IMR-90 (cell line): Measurements from ENCODE around the gene PDXK. TPM values are rescaled to one million over a fixed set of nuclear protein-coding genes. Genes with fewer than 3 reads are reported as not detected.
A peak's percentile ranks its signal among the peaks of the same experiment; 100 is the strongest.

Experiments
- ATAC-seq: fragments of 200-7000 bp; cut with Tn5 transposase; 2 replicates; pipeline ENCODE4 v1.9.1; 2020; ENCODE audit warnings: low read depth, mild to moderate bottlenecking, moderate library complexity
- BruUV-seq: library from RNA; stranded (reverse); fragments of 400-500 nt; replicated peaks from 2 replicates; lab custom pipeline; 2021; lab: Mats Ljungman, UMichigan
- CTCF ChIA-PET: fragments of 300-600 bp; formaldehyde crosslinking; extraction: SDS; loops from one replicate; lab custom pipeline; 2021; ENCODE audit warnings: antibody characterized with exemption; lab: Yijun Ruan, JAX
- POLR2A ChIA-PET: fragments of 300-600 bp; sonication (Branson Sonifier 250); formaldehyde crosslinking; loops from one replicate; lab custom pipeline; 2022; ENCODE audit warnings: antibody characterized with exemption; ENCODE audit not compliant: unreplicated experiment; lab: Charles Lee
- DNase-seq: peaks from one replicate; pipeline ENCODE4 v3.0.0; 2013
- H2AFZ ChIP-seq: replicated peaks from 2 replicates; pipeline ENCODE3; 2013; ENCODE audit warnings: low read length, mild to moderate bottlenecking; ENCODE audit not compliant: poor library complexity
- H2AK5ac ChIP-seq: 2 replicates; pipeline ENCODE4 v1.6.1; 2013; ENCODE audit warnings: low read depth, low read length, inconsistent platforms
- H2AK9ac ChIP-seq: replicated peaks from 2 replicates; pipeline ENCODE3; 2013; ENCODE audit warnings: mild to moderate bottlenecking, low read depth, low read length, moderate library complexity; ENCODE audit not compliant: poor library complexity
- H2BK120ac ChIP-seq: 2 replicates; pipeline ENCODE4 v1.6.1; 2013; ENCODE audit warnings: low read depth, low read length, inconsistent platforms
- H2BK15ac ChIP-seq: 3 replicates; pipeline ENCODE4 v1.6.1; 2013; ENCODE audit warnings: low read depth, low read length, inconsistent platforms
- H2BK20ac ChIP-seq: 2 replicates; pipeline ENCODE4 v1.6.1; 2013; ENCODE audit warnings: low read depth, mild to moderate bottlenecking, inconsistent platforms, low read length, moderate library complexity
- H2BK5ac ChIP-seq: 2 replicates; pipeline ENCODE4 v1.6.1; 2013; ENCODE audit warnings: mild to moderate bottlenecking, low read depth, low read length, inconsistent platforms; ENCODE audit not compliant: poor library complexity, severe bottlenecking
- H3K14ac ChIP-seq: replicated peaks from 2 replicates; pipeline ENCODE4 v1.6.1; 2013; ENCODE audit warnings: low read depth, low read length, inconsistent platforms
- H3K18ac ChIP-seq: 2 replicates; pipeline ENCODE4 v1.6.1; 2013; ENCODE audit warnings: low read depth, low read length, control low read depth
- H3K23ac ChIP-seq: 2 replicates; pipeline ENCODE4 v1.6.1; 2013; ENCODE audit warnings: low read depth, low read length, inconsistent platforms
- H3K27ac ChIP-seq: 2 replicates; pipeline ENCODE4 v1.5.1; 2013; ENCODE audit warnings: mild to moderate bottlenecking, control low read depth, low read length; ENCODE audit not compliant: insufficient read depth
- H3K27me3 ChIP-seq: 2 replicates; pipeline ENCODE4 v1.6.1; 2013; ENCODE audit warnings: low read length; ENCODE audit not compliant: control insufficient read depth, insufficient read depth
- H3K36me3 ChIP-seq: 2 replicates; pipeline ENCODE4 v1.6.1; 2013; ENCODE audit warnings: low read length, mixed read lengths; ENCODE audit not compliant: control insufficient read depth, insufficient read depth
- H3K4ac ChIP-seq: 2 replicates; pipeline ENCODE4 v1.6.1; 2013; ENCODE audit warnings: low read depth, low read length, inconsistent platforms
- H3K4me1 ChIP-seq: 2 replicates; pipeline ENCODE4 v1.6.1; 2013; ENCODE audit warnings: low read length, mixed read lengths; ENCODE audit not compliant: control insufficient read depth, insufficient read depth
- H3K4me2 ChIP-seq: 2 replicates; pipeline ENCODE4 v1.6.1; 2013; ENCODE audit warnings: low read depth, mild to moderate bottlenecking, control low read depth, low read length, moderate library complexity
- H3K4me3 ChIP-seq: 2 replicates; pipeline ENCODE4 v1.5.1; 2013; ENCODE audit warnings: low read depth, mild to moderate bottlenecking, control low read depth, low read length, moderate library complexity; ENCODE audit not compliant: insufficient read depth
- H3K56ac ChIP-seq: 2 replicates; pipeline ENCODE4 v1.6.1; 2013; ENCODE audit warnings: low read length, inconsistent platforms; ENCODE audit not compliant: insufficient read depth; ENCODE audit errors: extremely low read depth
- H3K79me1 ChIP-seq, 2 experiments: 2 replicates each; pipeline ENCODE4 v1.6.1; 2013; ENCODE audit warnings: low read length in 2 of 2, inconsistent platforms in 1 of 2, low read depth in 1 of 2
- H3K9ac ChIP-seq: 2 replicates; pipeline ENCODE4 v1.6.1; 2013; ENCODE audit warnings: low read depth, low read length, control low read depth
- H3K9me1 ChIP-seq: 2 replicates; pipeline ENCODE4 v1.6.1; 2013; ENCODE audit warnings: low read length, inconsistent platforms; ENCODE audit not compliant: insufficient read depth
- H3K9me3 ChIP-seq: 2 replicates; pipeline ENCODE4 v1.6.1; 2013; ENCODE audit warnings: low read length; ENCODE audit not compliant: control insufficient read depth, insufficient read depth
- H4K20me1 ChIP-seq: 2 replicates; pipeline ENCODE4 v1.6.1; 2013; ENCODE audit warnings: low read length, inconsistent platforms; ENCODE audit not compliant: insufficient read depth
- H4K5ac ChIP-seq: 2 replicates; pipeline ENCODE4 v1.6.1; 2013; ENCODE audit warnings: mild to moderate bottlenecking, low read depth, low read length, control low read depth
- H4K8ac ChIP-seq, 2 experiments: 2 replicates each; pipeline ENCODE4 v1.6.1; 2013; ENCODE audit warnings: low read depth in 2 of 2, low read length in 2 of 2, control low read depth in 1 of 2, inconsistent platforms in 1 of 2
- H4K91ac ChIP-seq: 2 replicates; pipeline ENCODE4 v1.6.1; 2013; ENCODE audit warnings: low read depth, low read length, inconsistent platforms; ENCODE audit not compliant: insufficient read depth
- BHLHE40 ChIP-seq: fragments of 150-350 bp; IDR thresholded peaks from 2 replicates; pipeline ENCODE4 v1.6.1; 2016; ENCODE audit warnings: mild to moderate bottlenecking, low read depth, low read length
- CEBPB ChIP-seq: IDR thresholded peaks from 2 replicates; pipeline ENCODE4 v1.6.1; 2012; ENCODE audit warnings: low read depth, low read length, improper control_type of control experiment
- CHD1 ChIP-seq: IDR thresholded peaks from 2 replicates; pipeline ENCODE4 v1.6.1; 2012; ENCODE audit warnings: low read depth, low read length, improper control_type of control experiment
- CTCF ChIP-seq: conservative IDR thresholded peaks from 2 replicates; pipeline ENCODE4 v1.5.1; 2012; ENCODE audit warnings: mild to moderate bottlenecking, low read depth, low read length, improper control_type of control experiment
- ELK1 ChIP-seq: fragments of 150-350 bp; IDR thresholded peaks from 2 replicates; pipeline ENCODE4 v1.6.1; 2016; ENCODE audit warnings: low read depth, mild to moderate bottlenecking, low read length, moderate library complexity, borderline replicate concordance
- FOS ChIP-seq: fragments of 150-350 bp; IDR thresholded peaks from 2 replicates; pipeline ENCODE4 v1.6.1; 2016; ENCODE audit warnings: low read depth, low read length
- MAZ ChIP-seq: IDR thresholded peaks from 2 replicates; pipeline ENCODE4 v1.6.1; 2012; ENCODE audit warnings: low read depth, mild to moderate bottlenecking, low read length, improper control_type of control experiment, moderate library complexity, borderline replicate concordance
- MXI1 ChIP-seq: IDR thresholded peaks from 2 replicates; pipeline ENCODE4 v1.6.1; 2012; ENCODE audit warnings: low read depth, mild to moderate bottlenecking, low read length, moderate library complexity, borderline replicate concordance
- POLR2A ChIP-seq: IDR thresholded peaks from 2 replicates; pipeline ENCODE4 v1.6.1; 2012; ENCODE audit warnings: mild to moderate bottlenecking, low read depth, low read length
- RAD21 ChIP-seq: IDR thresholded peaks from 2 replicates; pipeline ENCODE4 v1.6.1; 2012; ENCODE audit warnings: low read length, improper control_type of control experiment
- RCOR1 ChIP-seq: IDR thresholded peaks from 2 replicates; pipeline ENCODE4 v1.6.1; 2012; ENCODE audit warnings: mild to moderate bottlenecking, low read length, improper control_type of control experiment; ENCODE audit not compliant: insufficient replicate concordance
- SMC3 ChIP-seq: fragments of 150-350 bp; IDR thresholded peaks from 2 replicates; pipeline ENCODE4 v1.6.1; 2016; ENCODE audit warnings: low read depth, mild to moderate bottlenecking, antibody characterized with exemption, low read length, moderate library complexity
- USF2 ChIP-seq: fragments of 150-350 bp; IDR thresholded peaks from 2 replicates; pipeline ENCODE4 v1.6.1; 2017; ENCODE audit warnings: mild to moderate bottlenecking, antibody characterized with exemption, low read length, low read depth
- WGBS, 2 experiments: methylation state at CpG; one replicate each; pipeline versions ENCODE4 v1.1.5 to v1.1.7; 2013; ENCODE audit warnings: missing lambda C conversion rate in 2 of 2; ENCODE audit not compliant: insufficient read length in 1 of 2; ENCODE audit errors: extremely low coverage in 2 of 2; 5-methylcytosine and 5-hydroxymethylcytosine counted together
- dilution Hi-C: fragments of 300-500 bp; cut with HindIII; formaldehyde crosslinking; loops from one replicate; pipeline ENCODE4 v1.14.3; 2018; ENCODE audit warnings: low sequenced_read_pairs; ENCODE audit not compliant: unreplicated experiment
- in situ Hi-C: fragments of 300-500 bp; cut with MboI; formaldehyde crosslinking; loops from 3 replicates; pipeline ENCODE4 v1.14.3; 2019; ENCODE audit warnings: low sequenced_read_pairs, inconsistent platforms, mixed read lengths
- intact Hi-C: fragments of 100-400 bp; cut with micrococcal nuclease; formaldehyde crosslinking; loops from 2 replicates; pipeline ENCODE4 v1.10.0; 2022
- polyA plus RNA-seq, 3 experiments: library from polyadenylated mRNA; depleted of rRNA; stranded (reverse); fragments of >200 nt; gene quantifications; 2 replicates each; pipeline ENCODE4 v1.2.3, GENCODE V29; 2012; ENCODE audit warnings: low replicate concordance in 1 of 3
- total RNA-seq: library from RNA; depleted of rRNA; stranded (reverse); fragments of >200 nt; gene quantifications from 2 replicates; pipeline ENCODE4 v1.2.3, GENCODE V29; 2012

The PDXK gene
- total and polyA plus RNA-seq, 2 of the 4 experiments (the other 2 are of a cell fraction) = 155 to 312 TPM

GRCh38 chr21:43717967-43718871 lies 710 bp upstream of the PDXK start:
- Histone ChIP-seq H3K14ac (no peak overlapping the region), H3K4me1 (peaks cover 17% of the 10 kb centered on the region), H3K4me2 (peak overlapping the region; percentile 62), H2AK5ac (peak overlapping the region; percentile 28), H3K56ac (no peak overlapping the region; the same call in 1 of the 2 replicates), H3K18ac (no peak overlapping the region), H4K8ac (peak overlapping the region; percentile 61 to 92; a peak in 2 of 4 replicates), H3K4me3 (peak overlapping the region; percentile 98), H3K36me3 (peaks cover 3% of the 10 kb centered on the region), H2BK20ac (no peak overlapping the region), H3K23ac (no peak overlapping the region), H3K9ac (peak overlapping the region; percentile 67), H4K5ac (no peak overlapping the region), H2BK15ac (no peak overlapping the region), H2BK5ac (peak overlapping the region; percentile 1), H3K27ac (peak overlapping the region; percentile 32; the same call in 1 of the 2 replicates), H4K91ac (no peak overlapping the region), H2AK9ac (peak overlapping the region; percentile 94), H3K9me3 (no peaks in the 10 kb centered on the region), H2AFZ (peak overlapping the region; percentile 96), H3K9me1 (peaks cover 14% of the 10 kb centered on the region; the same call in 1 of the 2 replicates), H3K4ac (no peak overlapping the region; the same call in 1 of the 2 replicates), H3K79me1 (peaks cover 8 to 33% of the 10 kb centered on the region in 2 experiments; a peak in 3 of 4 replicates), H2BK120ac (no peak overlapping the region), H3K27me3 (no peaks in the 10 kb centered on the region), H4K20me1 (peaks cover 31% of the 10 kb centered on the region)
- ChIA-PET CTCF (no interaction called here), POLR2A (interaction anchor here (0.6 kb wide), 1 partner anchor 27 kb away, joined by 4 read pairs; no protein-coding TSS in a partner anchor)
- intact Hi-C loops (no loop called here), dilution Hi-C loops (no loop called here), in situ Hi-C loops (no loop called here)
- no TSS peak for BruUV-seq
- ATAC-seq = peak; percentile 1
- 10% methylated on average over 16 of the region's 70 CpGs; no CpG with 5 or more reads in 1 of the 2 experiments for WGBS, 2 experiments
- DNase-seq = no peak
- no peak for TF ChIP-seq USF2
- no peak for TF ChIP-seq MXI1
- TF ChIP-seq CTCF = no peak
- TF ChIP-seq BHLHE40 = no peak
- no peak for TF ChIP-seq ELK1
- no peak for TF ChIP-seq MAZ
- no peak for TF ChIP-seq POLR2A
- no peak for TF ChIP-seq RAD21
- no peak for TF ChIP-seq FOS
- no peak for TF ChIP-seq CEBPB
- no peak for TF ChIP-seq CHD1
- TF ChIP-seq RCOR1 = no peak
- TF ChIP-seq SMC3 = no peak
